Mucosa of rectum (tissue), 2 donors: Measurements from ENCODE around the gene SYNDIG1.

Experiments
- H3K27ac ChIP-seq, 2 donors: one replicate each; pipeline ENCODE4 v1.7.0; 2013; ENCODE audit warnings: inconsistent platforms in 2 of 2, low read depth in 2 of 2, low read length in 2 of 2
- H3K27me3 ChIP-seq, 2 donors: one replicate each; pipeline ENCODE4 v1.7.0; 2013; ENCODE audit warnings: low read length in 2 of 2; ENCODE audit not compliant: control insufficient read depth in 2 of 2, insufficient read depth in 2 of 2
- H3K36me3 ChIP-seq, 2 donors: one replicate each; pipeline ENCODE4 v1.7.0; 2013; ENCODE audit warnings: low read length in 2 of 2; ENCODE audit not compliant: control insufficient read depth in 2 of 2, insufficient read depth in 2 of 2
- H3K4me1 ChIP-seq, 2 donors: one replicate each; pipeline ENCODE4 v1.7.0; 2013; ENCODE audit warnings: low read length in 2 of 2, mild to moderate bottlenecking in 1 of 2; ENCODE audit not compliant: control insufficient read depth in 2 of 2, insufficient read depth in 2 of 2
- H3K4me3 ChIP-seq, 2 donors: one replicate each; pipeline ENCODE4 v1.7.0; 2013; ENCODE audit warnings: low read length in 2 of 2
- H3K9ac ChIP-seq, 2 donors: one replicate each; pipeline ENCODE4 v1.7.0; 2013; ENCODE audit warnings: low read length in 2 of 2, low read depth in 1 of 2, mild to moderate bottlenecking in 1 of 2
- H3K9me3 ChIP-seq, 2 donors: one replicate each; pipeline ENCODE4 v1.7.0; 2013; ENCODE audit warnings: low read length in 2 of 2; ENCODE audit not compliant: control insufficient read depth in 2 of 2
- donor health status: healthy.
- donor health status: Normal muscosa, but diverticular disease.

SYNDIG1 gene

GRCh38 chr20:24685736-24686135 is 216.3 kb downstream of the SYNDIG1 start:
- no peaks in the 10 kb centered on the region for H3K4me1 ChIP-seq

GRCh38 chr20:24686156-24686555 is 216.7 kb downstream of the SYNDIG1 start:
- no peaks in the 10 kb centered on the region for H3K9me3 ChIP-seq
- H3K27me3 ChIP-seq, result no peaks in the 10 kb centered on the region
- no peak overlapping the region for H3K27ac ChIP-seq
- H3K9ac ChIP-seq, result no peak overlapping the region
- no peak overlapping the region for H3K4me3 ChIP-seq
- H3K4me1 ChIP-seq, result no peaks in the 10 kb centered on the region
- no peaks in the 10 kb centered on the region for H3K36me3 ChIP-seq

More at GRCh38 chr20:24685736-24686135, 216.3 kb downstream of the SYNDIG1 start:
- Histone ChIP-seq H3K4me3 (no peak overlapping the region), H3K27ac (no peak overlapping the region), H3K9ac (no peak overlapping the region), H3K9me3 (no peaks in the 10 kb centered on the region), H3K27me3 (no peaks in the 10 kb centered on the region), H3K36me3 (no peaks in the 10 kb centered on the region)

- no peaks in the 10 kb centered on the region for H3K9me3 ChIP-seq
- peaks cover 0 to 2% of the 10 kb centered on the region in 2 donors for H3K27me3 ChIP-seq
- H3K4me1 ChIP-seq, result no peaks in the 10 kb centered on the region
- no peak overlapping the region for H3K9ac ChIP-seq
- no peak overlapping the region for H3K27ac ChIP-seq
- no peak overlapping the region for H3K4me3 ChIP-seq
- no peaks in the 10 kb centered on the region for H3K36me3 ChIP-seq
Observed at GRCh38 chr20:24690408-24690807, 221.0 kb downstream of the SYNDIG1 start.

- no peak overlapping the region for H3K4me3 ChIP-seq
- no peaks in the 10 kb centered on the region for H3K9me3 ChIP-seq
- H3K4me1 ChIP-seq, result no peaks in the 10 kb centered on the region
- no peak overlapping the region for H3K9ac ChIP-seq
- no peaks in the 10 kb centered on the region for H3K36me3 ChIP-seq
- H3K27me3 ChIP-seq, result peaks cover 0 to 2% of the 10 kb centered on the region in 2 donors
- no peak overlapping the region for H3K27ac ChIP-seq
Observed at GRCh38 chr20:24691901-24692351, 222.5 kb downstream of the SYNDIG1 start.

- no peaks in the 10 kb centered on the region for H3K4me1 ChIP-seq
Observed at GRCh38 chr20:24692446-24693200, 223.2 kb downstream of the SYNDIG1 start.

GRCh38 chr20:24693466-24694156 is 224.2 kb downstream of the SYNDIG1 start:
- no peaks in the 10 kb centered on the region for H3K36me3 ChIP-seq
- H3K27me3 ChIP-seq, result peaks cover 0 to 2% of the 10 kb centered on the region in 2 donors
- no peak overlapping the region for H3K9ac ChIP-seq
- no peak overlapping the region for H3K4me3 ChIP-seq
- H3K9me3 ChIP-seq, result no peaks in the 10 kb centered on the region
- no peak overlapping the region for H3K27ac ChIP-seq
- H3K4me1 ChIP-seq, result no peaks in the 10 kb centered on the region

More at GRCh38 chr20:24692446-24693200, 223.2 kb downstream of the SYNDIG1 start:
- H3K27ac ChIP-seq, result no peak overlapping the region
- no peaks in the 10 kb centered on the region for H3K36me3 ChIP-seq
- H3K9me3 ChIP-seq, result no peaks in the 10 kb centered on the region
- H3K9ac ChIP-seq, result no peak overlapping the region
- peaks cover 0 to 2% of the 10 kb centered on the region in 2 donors for H3K27me3 ChIP-seq
- H3K4me3 ChIP-seq, result no peak overlapping the region

- Histone ChIP-seq H3K4me1 (no peaks in the 10 kb centered on the region), H3K27ac (no peak overlapping the region), H3K27me3 (peaks cover 0 to 2% of the 10 kb centered on the region in 2 donors), H3K9ac (no peak overlapping the region), H3K9me3 (no peaks in the 10 kb centered on the region), H3K4me3 (no peak overlapping the region), H3K36me3 (no peaks in the 10 kb centered on the region)
Observed at GRCh38 chr20:24694157-24694726, 224.8 kb downstream of the SYNDIG1 start.

- Histone ChIP-seq H3K4me1 (no peaks in the 10 kb centered on the region), H3K9me3 (no peaks in the 10 kb centered on the region), H3K9ac (no peak overlapping the region), H3K4me3 (no peak overlapping the region), H3K36me3 (no peaks in the 10 kb centered on the region), H3K27ac (no peak overlapping the region), H3K27me3 (peaks cover 0 to 2% of the 10 kb centered on the region in 2 donors)
Observed at GRCh38 chr20:24694727-24695528, 225.5 kb downstream of the SYNDIG1 start.

GRCh38 chr20:24695529-24696225 is 226.2 kb downstream of the SYNDIG1 start:
- Histone ChIP-seq H3K9ac (no peak overlapping the region), H3K27ac (no peak overlapping the region), H3K36me3 (no peaks in the 10 kb centered on the region), H3K4me1 (no peaks in the 10 kb centered on the region), H3K9me3 (no peaks in the 10 kb centered on the region), H3K27me3 (peaks cover 0 to 2% of the 10 kb centered on the region in 2 donors), H3K4me3 (no peak overlapping the region)
